GM23338 (cell line): Measurements from ENCODE around the gene CPXM1. TPM values are rescaled to one million over a fixed set of nuclear protein-coding genes. Genes with fewer than 3 reads are reported as not detected.
A peak's percentile ranks its signal among the peaks of the same experiment; 100 is the strongest.

Experiments used
- ATAC-seq: fragments of 200-7000 bp; cut with Tn5 transposase; 3 replicates; pipeline ENCODE4 v1.9.1; 2020
- DNase-seq: peaks from one replicate; pipeline ENCODE4 v3.0.0-alpha.2; 2015; ENCODE audit warnings: low spot score
- H2AFZ ChIP-seq: fragments of 200-600 bp; sonication (generic); 2 replicates; pipeline ENCODE4 v1.8.0; 2016; ENCODE audit warnings: antibody characterized with exemption, mild to moderate bottlenecking, moderate library complexity
- H3F3A ChIP-seq: fragments of 200-600 bp; sonication (generic); replicated peaks from 2 replicates; pipeline ENCODE4 v1.8.0; 2017; ENCODE audit warnings: antibody characterized with exemption, mixed run types, low read depth
- H3K27ac ChIP-seq: fragments of 200-600 bp; sonication (generic); 2 replicates; pipeline ENCODE4 v1.6.1; 2016; ENCODE audit warnings: low read depth
- H3K27me3 ChIP-seq: fragments of 200-600 bp; sonication (generic); 2 replicates; pipeline ENCODE4 v1.8.0; 2016; ENCODE audit warnings: mild to moderate bottlenecking, mixed run types, moderate library complexity; ENCODE audit not compliant: insufficient read depth
- H3K36me3 ChIP-seq: fragments of 200-600 bp; sonication (generic); 2 replicates; pipeline ENCODE4 v1.8.0; 2016; ENCODE audit warnings: mild to moderate bottlenecking; ENCODE audit not compliant: insufficient read depth
- H3K4me1 ChIP-seq: fragments of 200-600 bp; sonication (generic); 2 replicates; pipeline ENCODE4 v1.8.0; 2016; ENCODE audit warnings: mild to moderate bottlenecking, moderate library complexity; ENCODE audit not compliant: insufficient read depth
- H3K4me2 ChIP-seq: fragments of 200-600 bp; sonication (generic); 2 replicates; pipeline ENCODE4 v1.7.1; 2017; ENCODE audit warnings: mixed run types
- H3K4me3 ChIP-seq: fragments of 200-600 bp; sonication (generic); 2 replicates; pipeline ENCODE4 v1.6.1; 2016; ENCODE audit warnings: mixed run types
- H3K79me2 ChIP-seq: fragments of 200-600 bp; sonication (generic); replicated peaks from 2 replicates; pipeline ENCODE4 v1.8.0; 2017; ENCODE audit warnings: mild to moderate bottlenecking; ENCODE audit not compliant: insufficient read depth
- H3K9me2 ChIP-seq: fragments of 200-600 bp; sonication (generic); 2 replicates; pipeline ENCODE4 v1.8.0; 2017; ENCODE audit not compliant: insufficient read depth
- H4K20me1 ChIP-seq: fragments of 200-600 bp; sonication (generic); replicated peaks from 2 replicates; pipeline ENCODE4 v1.8.0; 2017; ENCODE audit warnings: mild to moderate bottlenecking; ENCODE audit not compliant: insufficient read depth
- H3K27ac Mint-ChIP-seq: 2 replicates; pipeline ENCODE4 v1.8.0; 2020; ENCODE audit warnings: inconsistent platforms, mild to moderate bottlenecking, moderate library complexity, mixed read lengths
- H3K27me3 Mint-ChIP-seq: 3 replicates; pipeline ENCODE4 v1.8.0; 2022; ENCODE audit warnings: low read depth, mild to moderate bottlenecking, moderate library complexity, mixed read lengths, inconsistent platforms; ENCODE audit not compliant: insufficient read depth, poor library complexity
- H3K36me3 Mint-ChIP-seq: 3 replicates; pipeline ENCODE4 v1.8.0; 2021; ENCODE audit warnings: low read depth, mild to moderate bottlenecking, inconsistent platforms, moderate library complexity, mixed read lengths
- H3K4me1 Mint-ChIP-seq: 3 replicates; pipeline ENCODE4 v1.8.0; 2020; ENCODE audit warnings: mild to moderate bottlenecking, inconsistent platforms, mixed read lengths
- H3K4me3 Mint-ChIP-seq: 3 replicates; pipeline ENCODE4 v1.8.0; 2021; ENCODE audit warnings: moderate library complexity, mild to moderate bottlenecking, inconsistent platforms, mixed read lengths
- H3K9me3 Mint-ChIP-seq: 3 replicates; pipeline ENCODE4 v1.8.0; 2020; ENCODE audit warnings: moderate library complexity, mild to moderate bottlenecking, inconsistent platforms, mixed read lengths
- EZH2 ChIP-seq: fragments of 200-600 bp; sonication (generic); IDR thresholded peaks from one replicate; pipeline ENCODE4 v1.8.0; 2017; ENCODE audit warnings: antibody characterized with exemption, mild to moderate bottlenecking, low read depth; ENCODE audit not compliant: unreplicated experiment
- EZH2phosphoT487 ChIP-seq: fragments of 200-600 bp; sonication (generic); IDR thresholded peaks from one replicate; pipeline ENCODE4 v1.8.1; 2018; ENCODE audit warnings: antibody characterized with exemption; ENCODE audit not compliant: unreplicated experiment
- POLR2AphosphoS5 ChIP-seq: IDR thresholded peaks from 2 replicates; pipeline ENCODE4 v1.6.1; 2016; ENCODE audit warnings: antibody characterized with exemption, low read depth
- STAT1 ChIP-seq: IDR thresholded peaks from one replicate; pipeline ENCODE4 v1.6.1; 2016; ENCODE audit warnings: antibody characterized with exemption; ENCODE audit not compliant: unreplicated experiment
- polyA plus RNA-seq: library from polyadenylated mRNA; unstranded; fragments of >200 nt; fragmentation: Nextera tagmentation; extraction: Ambion mirVana; gene quantifications from 2 replicates; pipeline ENCODE4 v1.2.1, GENCODE V29; 2016
- total RNA-seq: library from RNA; depleted of rRNA; stranded (reverse); fragments of >200 nt; shearing (Covaris generic); gene quantifications from 2 replicates; pipeline ENCODE4 v1.2.3, GENCODE V29; 2014
- TF ChIP-seq, protein P1 (sequence below): fragments of 250-450 bp; sonication (Bioruptor Pico); IDR thresholded peaks from 2 replicates; pipeline ENCODE4 v1.5.0; 2020; ENCODE audit warnings: mild to moderate bottlenecking, moderate library complexity
- TF ChIP-seq, protein P2 (sequence below): IDR thresholded peaks from 2 replicates; pipeline ENCODE4 v1.6.1; 2016; ENCODE audit warnings: antibody characterized with exemption
- TF ChIP-seq, protein P3 (sequence below), 2 experiments: fragments of 200-600 bp in 1 of 2; sonication (generic) in 1 of 2; conservative IDR thresholded peaks; 2 replicates each; pipeline versions ENCODE4 v1.5.1 to v1.6.1; 2016 to 2017; ENCODE audit warnings: antibody characterized with exemption in 2 of 2, low read depth in 2 of 2, mild to moderate bottlenecking in 2 of 2, moderate library complexity in 1 of 2

Gene CPXM1
- total and polyA plus RNA-seq, 2 experiments from 2014 or later, result 17.0 to 29.3 TPM

DNA sequence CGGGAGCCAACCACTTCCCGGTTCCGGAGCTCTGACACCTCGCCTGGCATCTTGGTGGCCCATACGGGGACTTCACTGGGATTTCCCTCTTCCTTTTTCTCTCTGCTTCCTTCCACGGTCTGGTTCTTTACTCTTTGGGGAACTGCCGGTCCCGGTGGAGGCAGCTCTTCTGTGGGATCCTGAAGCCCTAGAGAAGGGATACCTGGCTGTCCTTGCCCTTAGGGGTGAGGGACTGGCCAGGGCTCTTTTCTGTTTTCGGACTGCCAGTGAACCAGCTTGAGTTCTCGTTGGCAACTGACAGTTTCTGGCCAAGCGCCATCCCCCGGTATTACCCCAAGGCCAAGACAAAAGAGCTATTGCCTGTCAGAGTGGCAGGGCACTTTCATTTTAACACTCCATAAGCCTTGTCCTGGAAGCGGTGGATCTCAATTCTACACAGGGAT, 880 bp upstream of the CPXM1 start:
- H2AFZ ChIP-seq, result peak overlapping the region; percentile 95
- peaks cover 37% of the 10 kb centered on the region for H3K4me1 ChIP-seq
- 0 out of 2 replicates have a peak, but pooled peaks cover 4% of the 10 kb centered on the region for H3F3A ChIP-seq
- H3K79me2 ChIP-seq, result no peaks in the 10 kb centered on the region
- peaks cover 23% of the 10 kb centered on the region for H3K36me3 Mint-ChIP-seq
- TF ChIP-seq EZH2 (peak; percentile 71), POLR2AphosphoS5 (no peak), STAT1 (no peak), EZH2phosphoT487 (no peak)
- TF ChIP-seq, protein P1, sequence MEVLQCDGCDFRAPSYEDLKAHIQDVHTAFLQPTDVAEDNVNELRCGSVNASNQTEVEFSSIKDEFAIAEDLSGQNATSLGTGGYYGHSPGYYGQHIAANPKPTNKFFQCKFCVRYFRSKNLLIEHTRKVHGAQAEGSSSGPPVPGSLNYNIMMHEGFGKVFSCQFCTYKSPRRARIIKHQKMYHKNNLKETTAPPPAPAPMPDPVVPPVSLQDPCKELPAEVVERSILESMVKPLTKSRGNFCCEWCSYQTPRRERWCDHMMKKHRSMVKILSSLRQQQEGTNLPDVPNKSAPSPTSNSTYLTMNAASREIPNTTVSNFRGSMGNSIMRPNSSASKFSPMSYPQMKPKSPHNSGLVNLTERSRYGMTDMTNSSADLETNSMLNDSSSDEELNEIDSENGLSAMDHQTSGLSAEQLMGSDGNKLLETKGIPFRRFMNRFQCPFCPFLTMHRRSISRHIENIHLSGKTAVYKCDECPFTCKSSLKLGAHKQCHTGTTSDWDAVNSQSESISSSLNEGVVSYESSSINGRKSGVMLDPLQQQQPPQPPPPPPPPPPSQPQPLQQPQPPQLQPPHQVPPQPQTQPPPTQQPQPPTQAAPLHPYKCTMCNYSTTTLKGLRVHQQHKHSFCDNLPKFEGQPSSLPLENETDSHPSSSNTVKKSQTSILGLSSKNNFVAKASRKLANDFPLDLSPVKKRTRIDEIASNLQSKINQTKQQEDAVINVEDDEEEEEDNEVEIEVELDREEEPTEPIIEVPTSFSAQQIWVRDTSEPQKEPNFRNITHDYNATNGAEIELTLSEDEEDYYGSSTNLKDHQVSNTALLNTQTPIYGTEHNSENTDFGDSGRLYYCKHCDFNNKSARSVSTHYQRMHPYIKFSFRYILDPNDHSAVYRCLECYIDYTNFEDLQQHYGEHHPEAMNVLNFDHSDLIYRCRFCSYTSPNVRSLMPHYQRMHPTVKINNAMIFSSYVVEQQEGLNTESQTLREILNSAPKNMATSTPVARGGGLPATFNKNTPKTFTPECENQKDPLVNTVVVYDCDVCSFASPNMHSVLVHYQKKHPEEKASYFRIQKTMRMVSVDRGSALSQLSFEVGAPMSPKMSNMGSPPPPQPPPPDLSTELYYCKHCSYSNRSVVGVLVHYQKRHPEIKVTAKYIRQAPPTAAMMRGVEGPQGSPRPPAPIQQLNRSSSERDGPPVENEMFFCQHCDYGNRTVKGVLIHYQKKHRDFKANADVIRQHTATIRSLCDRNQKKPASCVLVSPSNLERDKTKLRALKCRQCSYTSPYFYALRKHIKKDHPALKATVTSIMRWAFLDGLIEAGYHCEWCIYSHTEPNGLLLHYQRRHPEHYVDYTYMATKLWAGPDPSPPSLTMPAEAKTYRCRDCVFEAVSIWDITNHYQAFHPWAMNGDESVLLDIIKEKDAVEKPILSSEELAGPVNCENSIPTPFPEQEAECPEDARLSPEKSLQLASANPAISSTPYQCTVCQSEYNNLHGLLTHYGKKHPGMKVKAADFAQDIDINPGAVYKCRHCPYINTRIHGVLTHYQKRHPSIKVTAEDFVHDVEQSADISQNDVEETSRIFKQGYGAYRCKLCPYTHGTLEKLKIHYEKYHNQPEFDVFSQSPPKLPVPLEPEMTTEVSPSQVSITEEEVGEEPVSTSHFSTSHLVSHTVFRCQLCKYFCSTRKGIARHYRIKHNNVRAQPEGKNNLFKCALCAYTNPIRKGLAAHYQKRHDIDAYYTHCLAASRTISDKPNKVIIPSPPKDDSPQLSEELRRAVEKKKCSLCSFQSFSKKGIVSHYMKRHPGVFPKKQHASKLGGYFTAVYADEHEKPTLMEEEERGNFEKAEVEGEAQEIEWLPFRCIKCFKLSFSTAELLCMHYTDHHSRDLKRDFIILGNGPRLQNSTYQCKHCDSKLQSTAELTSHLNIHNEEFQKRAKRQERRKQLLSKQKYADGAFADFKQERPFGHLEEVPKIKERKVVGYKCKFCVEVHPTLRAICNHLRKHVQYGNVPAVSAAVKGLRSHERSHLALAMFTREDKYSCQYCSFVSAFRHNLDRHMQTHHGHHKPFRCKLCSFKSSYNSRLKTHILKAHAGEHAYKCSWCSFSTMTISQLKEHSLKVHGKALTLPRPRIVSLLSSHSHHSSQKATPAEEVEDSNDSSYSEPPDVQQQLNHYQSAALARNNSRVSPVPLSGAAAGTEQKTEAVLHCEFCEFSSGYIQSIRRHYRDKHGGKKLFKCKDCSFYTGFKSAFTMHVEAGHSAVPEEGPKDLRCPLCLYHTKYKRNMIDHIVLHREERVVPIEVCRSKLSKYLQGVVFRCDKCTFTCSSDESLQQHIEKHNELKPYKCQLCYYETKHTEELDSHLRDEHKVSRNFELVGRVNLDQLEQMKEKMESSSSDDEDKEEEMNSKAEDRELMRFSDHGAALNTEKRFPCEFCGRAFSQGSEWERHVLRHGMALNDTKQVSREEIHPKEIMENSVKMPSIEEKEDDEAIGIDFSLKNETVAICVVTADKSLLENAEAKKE, result no peak
- TF ChIP-seq, protein P2, sequence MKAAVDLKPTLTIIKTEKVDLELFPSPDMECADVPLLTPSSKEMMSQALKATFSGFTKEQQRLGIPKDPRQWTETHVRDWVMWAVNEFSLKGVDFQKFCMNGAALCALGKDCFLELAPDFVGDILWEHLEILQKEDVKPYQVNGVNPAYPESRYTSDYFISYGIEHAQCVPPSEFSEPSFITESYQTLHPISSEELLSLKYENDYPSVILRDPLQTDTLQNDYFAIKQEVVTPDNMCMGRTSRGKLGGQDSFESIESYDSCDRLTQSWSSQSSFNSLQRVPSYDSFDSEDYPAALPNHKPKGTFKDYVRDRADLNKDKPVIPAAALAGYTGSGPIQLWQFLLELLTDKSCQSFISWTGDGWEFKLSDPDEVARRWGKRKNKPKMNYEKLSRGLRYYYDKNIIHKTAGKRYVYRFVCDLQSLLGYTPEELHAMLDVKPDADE, result no peak
- TF ChIP-seq, protein P3, sequence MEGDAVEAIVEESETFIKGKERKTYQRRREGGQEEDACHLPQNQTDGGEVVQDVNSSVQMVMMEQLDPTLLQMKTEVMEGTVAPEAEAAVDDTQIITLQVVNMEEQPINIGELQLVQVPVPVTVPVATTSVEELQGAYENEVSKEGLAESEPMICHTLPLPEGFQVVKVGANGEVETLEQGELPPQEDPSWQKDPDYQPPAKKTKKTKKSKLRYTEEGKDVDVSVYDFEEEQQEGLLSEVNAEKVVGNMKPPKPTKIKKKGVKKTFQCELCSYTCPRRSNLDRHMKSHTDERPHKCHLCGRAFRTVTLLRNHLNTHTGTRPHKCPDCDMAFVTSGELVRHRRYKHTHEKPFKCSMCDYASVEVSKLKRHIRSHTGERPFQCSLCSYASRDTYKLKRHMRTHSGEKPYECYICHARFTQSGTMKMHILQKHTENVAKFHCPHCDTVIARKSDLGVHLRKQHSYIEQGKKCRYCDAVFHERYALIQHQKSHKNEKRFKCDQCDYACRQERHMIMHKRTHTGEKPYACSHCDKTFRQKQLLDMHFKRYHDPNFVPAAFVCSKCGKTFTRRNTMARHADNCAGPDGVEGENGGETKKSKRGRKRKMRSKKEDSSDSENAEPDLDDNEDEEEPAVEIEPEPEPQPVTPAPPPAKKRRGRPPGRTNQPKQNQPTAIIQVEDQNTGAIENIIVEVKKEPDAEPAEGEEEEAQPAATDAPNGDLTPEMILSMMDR (conservative IDR thresholded peaks at IDR 0.05; ENCODE audit: low read depth in 2 of 2), result no peak
- H3K4me2 ChIP-seq, result peak overlapping the region; percentile 98
- peaks cover 74% of the 10 kb centered on the region for H3K27me3 ChIP-seq
- H3K4me3 Mint-ChIP-seq, result peak overlapping the region; percentile 79
- H3K27me3 Mint-ChIP-seq, result peaks cover 65% of the 10 kb centered on the region
- ATAC-seq (no peak), DNase-seq (no peak)
- H3K9me2 ChIP-seq, result no peaks in the 10 kb centered on the region
- no peaks in the 10 kb centered on the region for H3K9me3 Mint-ChIP-seq
- H3K27ac ChIP-seq, result no peak overlapping the region
- peak overlapping the region; percentile 79 for H3K4me3 ChIP-seq
- no peak overlapping the region for H3K27ac Mint-ChIP-seq
- no peaks in the 10 kb centered on the region for H3K36me3 ChIP-seq
- H3K4me1 Mint-ChIP-seq, result peaks cover 40% of the 10 kb centered on the region
- peaks cover 3% of the 10 kb centered on the region; the same call in 1 of the 2 replicates for H4K20me1 ChIP-seq
